HEK293T (cell line): Measurements from ENCODE around the gene ARGFX.
"Not testable (repeated sequence)": the region's sequence is repeated elsewhere in the genome, so short reads cannot be mapped to it uniquely, and the experiment has no call there.

Experiments used
- ARNT ChIP-seq: fragments of 450-650 bp; IDR thresholded peaks from 2 replicates; pipeline ENCODE4 v1.6.1; 2017; ENCODE audit warnings: mild to moderate bottlenecking
- BHLHE40 ChIP-seq: fragments of 450-650 bp; IDR thresholded peaks from 2 replicates; pipeline ENCODE4 v1.6.1; 2016; ENCODE audit warnings: mild to moderate bottlenecking, moderate library complexity, borderline replicate concordance
- FOXK2 ChIP-seq: fragments of 450-650 bp; IDR thresholded peaks from 2 replicates; pipeline ENCODE4 v1.6.1; 2016; ENCODE audit warnings: mild to moderate bottlenecking
- FOXM1 ChIP-seq: fragments of 450-650 bp; IDR thresholded peaks from 2 replicates; pipeline ENCODE4 v1.6.1; 2017; ENCODE audit warnings: mild to moderate bottlenecking, borderline replicate concordance
- HDGF ChIP-seq: fragments of 450-650 bp; IDR thresholded peaks from 2 replicates; pipeline ENCODE4 v1.6.1; 2017; ENCODE audit warnings: antibody characterized with exemption, borderline replicate concordance
- L3MBTL2 ChIP-seq: fragments of 450-650 bp; conservative IDR thresholded peaks from 2 replicates; pipeline ENCODE4 v1.6.1; 2016; ENCODE audit warnings: mild to moderate bottlenecking
- SP1 ChIP-seq: fragments of 450-650 bp; IDR thresholded peaks from 2 replicates; pipeline ENCODE4 v1.6.1; 2017
- TARDBP ChIP-seq: fragments of 450-650 bp; IDR thresholded peaks from 2 replicates; pipeline ENCODE4 v1.6.1; 2016

DNA sequence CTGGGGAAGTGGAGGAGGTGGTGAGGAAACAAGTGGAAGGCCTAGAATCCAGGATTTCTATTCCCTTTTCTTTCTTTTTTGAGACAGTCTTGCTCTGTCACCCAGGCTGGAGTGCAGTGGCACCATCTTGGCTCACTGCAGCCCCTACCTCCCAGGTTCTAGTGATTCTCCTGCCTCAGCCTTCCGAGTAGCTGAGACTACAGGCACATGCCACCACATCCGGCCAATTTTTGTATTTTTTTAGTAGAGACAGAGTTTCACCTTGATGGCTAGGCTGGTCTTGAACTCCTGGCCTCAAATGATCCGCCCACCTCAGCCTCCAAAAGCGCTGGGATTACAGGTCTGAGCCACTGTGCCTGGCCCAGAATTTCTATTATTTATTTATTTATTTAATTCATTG is 26.1 kb downstream of the ARGFX start:
- TF ChIP-seq FOXM1, TARDBP, L3MBTL2, HDGF, SP1, BHLHE40, FOXK2, ARNT: not testable (repeated sequence)
